H9 (cell line): Measurements from ENCODE around the gene GBP7. TPM values are rescaled to one million over a fixed set of nuclear protein-coding genes. Genes with fewer than 3 reads are reported as not detected.

Source experiments
- DNase-seq: peaks from one replicate; pipeline ENCODE4 v3.0.0-alpha.2; 2017
- H2AFZ ChIP-seq: one replicate; pipeline ENCODE4 v1.6.1; 2013; ENCODE audit warnings: mild to moderate bottlenecking, low read length, control low read depth, moderate library complexity
- H2AK5ac ChIP-seq: 2 replicates; pipeline ENCODE4 v1.6.1; 2013; ENCODE audit warnings: low read length, control low read depth, mixed read lengths; ENCODE audit not compliant: insufficient read length
- H2BK120ac ChIP-seq: one replicate; pipeline ENCODE4 v1.6.1; 2013; ENCODE audit warnings: low read depth, mild to moderate bottlenecking, low read length, control low read depth, inconsistent platforms; ENCODE audit not compliant: poor library complexity, severe bottlenecking
- H2BK12ac ChIP-seq: 2 replicates; pipeline ENCODE4 v1.6.1; 2013; ENCODE audit warnings: low read length, control low read depth, mixed read lengths, low read depth; ENCODE audit not compliant: insufficient read length
- H2BK15ac ChIP-seq: 2 replicates; pipeline ENCODE4 v1.6.1; 2013; ENCODE audit warnings: low read depth, low read length, control low read depth
- H2BK20ac ChIP-seq: one replicate; pipeline ENCODE4 v1.6.1; 2013; ENCODE audit warnings: low read depth, mild to moderate bottlenecking, low read length, control low read depth, inconsistent platforms; ENCODE audit not compliant: poor library complexity, severe bottlenecking
- H2BK5ac ChIP-seq: 2 replicates; pipeline ENCODE4 v1.6.1; 2013; ENCODE audit warnings: low read length, control low read depth, mixed read lengths; ENCODE audit not compliant: insufficient read length
- H3K14ac ChIP-seq: 2 replicates; pipeline ENCODE4 v1.6.1; 2013; ENCODE audit warnings: low read length, control low read depth; ENCODE audit not compliant: insufficient read depth
- H3K18ac ChIP-seq: 2 replicates; pipeline ENCODE4 v1.6.1; 2013; ENCODE audit warnings: low read depth, mild to moderate bottlenecking, mixed read lengths, low read length, control low read depth; ENCODE audit not compliant: insufficient read length
- H3K23ac ChIP-seq: 2 replicates; pipeline ENCODE4 v1.6.1; 2013; ENCODE audit warnings: low read length, control low read depth, mixed read lengths, low read depth; ENCODE audit not compliant: insufficient read length
- H3K23me2 ChIP-seq: 2 replicates; pipeline ENCODE4 v1.6.1; 2013; ENCODE audit warnings: low read depth, mild to moderate bottlenecking, mixed read lengths, low read length, control low read depth; ENCODE audit not compliant: insufficient read length, poor library complexity, severe bottlenecking
- H3K27ac ChIP-seq: 2 replicates; pipeline ENCODE4 v1.5.1; 2013; ENCODE audit warnings: low read length, control low read depth, mixed read lengths, low read depth; ENCODE audit not compliant: insufficient read length
- H3K27me3 ChIP-seq: 2 replicates; pipeline ENCODE4 v1.6.1; 2013; ENCODE audit warnings: low read length, control low read depth, inconsistent platforms; ENCODE audit not compliant: insufficient read depth
- H3K4ac ChIP-seq: 2 replicates; pipeline ENCODE4 v1.6.1; 2013; ENCODE audit warnings: low read depth, mild to moderate bottlenecking, control low read depth, inconsistent platforms, low read length, moderate library complexity
- H3K4me1 ChIP-seq: 2 replicates; pipeline ENCODE4 v1.6.1; 2013; ENCODE audit warnings: low read length, control low read depth, inconsistent platforms; ENCODE audit not compliant: insufficient read depth
- H3K4me2 ChIP-seq: 2 replicates; pipeline ENCODE4 v1.6.1; 2013; ENCODE audit warnings: low read length, control low read depth, mixed read lengths; ENCODE audit not compliant: insufficient read length, insufficient read depth
- H3K56ac ChIP-seq: 2 replicates; pipeline ENCODE4 v1.6.1; 2013; ENCODE audit warnings: low read depth, mild to moderate bottlenecking, mixed read lengths, low read length, control low read depth; ENCODE audit not compliant: insufficient read length
- H3K79me1 ChIP-seq: 2 replicates; pipeline ENCODE4 v1.6.1; 2013; ENCODE audit warnings: low read depth, mild to moderate bottlenecking, moderate library complexity, low read length, control low read depth, inconsistent platforms; ENCODE audit not compliant: insufficient read depth, poor library complexity, severe bottlenecking
- H3K79me2 ChIP-seq: 2 replicates; pipeline ENCODE4 v1.6.1; 2013; ENCODE audit warnings: low read length, control low read depth, inconsistent platforms; ENCODE audit not compliant: insufficient read depth
- H3K9ac ChIP-seq: 2 replicates; pipeline ENCODE4 v1.6.1; 2013; ENCODE audit warnings: low read length, control low read depth, mixed read lengths; ENCODE audit not compliant: insufficient read length; ENCODE audit errors: extremely low read depth
- H3K9me3 ChIP-seq: one replicate; pipeline ENCODE4 v1.6.1; 2013; ENCODE audit warnings: low read depth, low read length, inconsistent platforms; ENCODE audit not compliant: control insufficient read depth
- H3T11ph ChIP-seq: one replicate; pipeline ENCODE4 v1.6.1; 2013; ENCODE audit warnings: mild to moderate bottlenecking, low read length, control low read depth, inconsistent platforms
- H4K20me1 ChIP-seq: one replicate; pipeline ENCODE4 v1.6.1; 2013; ENCODE audit not compliant: control insufficient read depth, insufficient read length, insufficient read depth
- H4K5ac ChIP-seq: 2 replicates; pipeline ENCODE4 v1.6.1; 2013; ENCODE audit warnings: low read depth, mild to moderate bottlenecking, mixed read lengths, low read length, control low read depth; ENCODE audit not compliant: insufficient read length
- H4K8ac ChIP-seq: replicated peaks from 2 replicates; pipeline ENCODE4 v1.6.1; 2013; ENCODE audit warnings: low read length, control low read depth, mixed read lengths, low read depth; ENCODE audit not compliant: insufficient read length
- H4K91ac ChIP-seq: 2 replicates; pipeline ENCODE4 v1.6.1; 2013; ENCODE audit warnings: low read depth, mild to moderate bottlenecking, moderate library complexity, mixed read lengths, low read length, control low read depth; ENCODE audit not compliant: insufficient read length
- H3K27ac Mint-ChIP-seq, 3 experiments: 2 replicates in 2 of 3; 3 replicates in 1 of 3; pipeline ENCODE4 v1.8.0; 2020 to 2021; ENCODE audit warnings: mixed read lengths in 3 of 3, mild to moderate bottlenecking in 1 of 3, moderate library complexity in 1 of 3
- H3K27me3 Mint-ChIP-seq: 2 replicates; pipeline ENCODE4 v1.8.0; 2021; ENCODE audit warnings: low read depth, mild to moderate bottlenecking, moderate library complexity, mixed read lengths
- H3K36me3 Mint-ChIP-seq, 3 experiments: 2 replicates in 2 of 3; 3 replicates in 1 of 3; pipeline ENCODE4 v1.8.0; 2020 to 2021; ENCODE audit warnings: low read depth in 3 of 3, mixed read lengths in 3 of 3; ENCODE audit not compliant: insufficient read depth in 1 of 3
- H3K4me1 Mint-ChIP-seq, 2 experiments: 2 replicates each; pipeline ENCODE4 v1.8.0; 2020; ENCODE audit warnings: mixed read lengths in 2 of 2
- H3K4me3 Mint-ChIP-seq, 2 experiments: 2 replicates in 1 of 2; 3 replicates in 1 of 2; pipeline ENCODE4 v1.8.0; 2020 to 2021; ENCODE audit warnings: mild to moderate bottlenecking in 2 of 2, mixed read lengths in 2 of 2, moderate library complexity in 1 of 2
- H3K9me3 Mint-ChIP-seq, 2 experiments: 2 replicates in 1 of 2; 3 replicates in 1 of 2; pipeline ENCODE4 v1.8.0; 2020; ENCODE audit warnings: mild to moderate bottlenecking in 2 of 2, mixed read lengths in 2 of 2, moderate library complexity in 1 of 2
- CTCF ChIP-seq: fragments of 200-600 bp; sonication (generic); conservative IDR thresholded peaks from 3 replicates; pipeline ENCODE4 v1.8.0; 2021; ENCODE audit warnings: antibody characterized with exemption, mild to moderate bottlenecking
- WGBS: extraction: QIAGEN DNeasy Blood & Tissue Kit; methylation state at CpG from one replicate; pipeline ENCODE4 v1.1.7; 2013; ENCODE audit warnings: missing lambda C conversion rate, low lambda C conversion rate, mixed read lengths; ENCODE audit not compliant: insufficient read length; ENCODE audit errors: extremely low coverage; 5-methylcytosine and 5-hydroxymethylcytosine counted together
- total RNA-seq: library from RNA; stranded (reverse); gene quantifications from 2 replicates; pipeline ENCODE4 v1.2.1, GENCODE V29; 2021

GBP7 gene
- total RNA-seq, 1 experiment from 2014 or later = not detected

GRCh38 chr1:89191314-89191713 is 15.5 kb upstream of the GBP7 start:
- Histone ChIP-seq H3K9me3 (no peaks in the 10 kb centered on the region), H3K27ac (no peak overlapping the region), H3K9ac (no peak overlapping the region), H2BK20ac (no peak overlapping the region), H4K8ac (no peak overlapping the region), H3K23me2 (no peaks in the 10 kb centered on the region), H3K4ac (no peak overlapping the region), H2BK15ac (no peak overlapping the region), H3K56ac (no peak overlapping the region), H4K91ac (no peak overlapping the region), H2BK12ac (no peak overlapping the region), H3K4me1 (no peaks in the 10 kb centered on the region), H2AK5ac (no peak overlapping the region), H3K79me1 (no peaks in the 10 kb centered on the region), H3K4me2 (no peak overlapping the region), H2BK5ac (no peak overlapping the region), H3K27me3 (no peaks in the 10 kb centered on the region), H4K5ac (no peak overlapping the region), H2BK120ac (no peak overlapping the region), H3K23ac (no peak overlapping the region), H3K18ac (no peak overlapping the region), H4K20me1 (no peaks in the 10 kb centered on the region), H3K14ac (no peak overlapping the region), H2AFZ (no peak overlapping the region), H3T11ph (no peak overlapping the region), H3K79me2 (no peaks in the 10 kb centered on the region)
- no peaks in the 10 kb centered on the region for H3K9me3 Mint-ChIP-seq
- WGBS = no CpG with 5 or more reads among the region's 5 CpGs
- no peak overlapping the region for H3K4me3 Mint-ChIP-seq
- H3K36me3 Mint-ChIP-seq = no peaks in the 10 kb centered on the region
- no peak for TF ChIP-seq CTCF
- no peaks in the 10 kb centered on the region for H3K27me3 Mint-ChIP-seq
- no peaks in the 10 kb centered on the region for H3K4me1 Mint-ChIP-seq
- no peak overlapping the region for H3K27ac Mint-ChIP-seq
- no peak for DNase-seq
